HCEC 1CT (cell line): ENCODE results near the gene ZNF70.

ENCODE experiments used
- DNase-seq: peaks from one replicate; pipeline ENCODE4 v3.0.0-alpha.2; 2017

The ZNF70 gene

DNA sequence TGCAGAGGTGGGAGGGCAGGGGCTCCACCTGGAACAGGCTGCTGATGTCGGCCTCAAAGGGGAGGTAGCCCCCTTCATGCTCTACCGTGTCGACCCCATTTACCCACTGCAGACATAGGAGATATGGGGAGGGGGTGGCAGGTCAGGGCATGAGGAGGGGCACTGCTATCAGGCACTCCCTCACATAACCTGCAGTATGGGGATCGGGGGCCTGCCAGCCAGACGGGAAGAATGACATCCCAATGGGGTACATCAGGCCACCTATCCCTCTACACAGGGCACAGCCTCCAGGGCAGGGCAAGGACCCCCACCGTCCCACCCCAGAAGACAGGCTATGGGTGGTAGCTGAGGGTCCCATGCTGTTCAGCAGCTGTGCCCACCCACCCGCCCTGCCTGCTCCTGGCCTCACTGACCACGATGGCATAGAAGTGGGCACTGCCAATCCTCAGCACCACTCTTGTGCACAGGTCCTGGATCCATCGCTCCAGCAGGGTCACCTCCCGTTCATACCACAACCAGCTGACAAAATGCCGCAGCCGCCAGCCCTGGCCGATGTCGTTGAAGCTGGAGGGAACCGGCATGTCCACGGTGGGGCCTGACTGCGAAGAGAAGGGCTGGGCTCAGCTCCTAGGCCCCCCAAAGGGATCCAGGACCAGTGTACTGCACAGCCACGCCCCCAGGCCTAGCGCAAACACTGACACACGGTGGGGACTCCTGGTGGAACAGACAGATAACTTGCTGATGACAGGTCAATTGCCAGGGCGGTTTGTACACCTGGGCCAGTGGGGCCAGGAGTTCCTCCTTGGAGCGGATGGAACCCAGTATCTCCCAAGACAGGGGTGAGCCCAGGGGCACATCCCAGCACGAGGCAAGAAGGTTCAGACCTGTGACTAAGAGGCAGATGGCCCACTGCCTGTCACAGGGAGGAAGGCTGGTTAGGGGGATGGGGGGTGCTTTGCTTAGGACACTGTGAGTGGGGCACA lies 36.0 kb downstream of the ZNF70 start:
- no peak for DNase-seq

DNA sequence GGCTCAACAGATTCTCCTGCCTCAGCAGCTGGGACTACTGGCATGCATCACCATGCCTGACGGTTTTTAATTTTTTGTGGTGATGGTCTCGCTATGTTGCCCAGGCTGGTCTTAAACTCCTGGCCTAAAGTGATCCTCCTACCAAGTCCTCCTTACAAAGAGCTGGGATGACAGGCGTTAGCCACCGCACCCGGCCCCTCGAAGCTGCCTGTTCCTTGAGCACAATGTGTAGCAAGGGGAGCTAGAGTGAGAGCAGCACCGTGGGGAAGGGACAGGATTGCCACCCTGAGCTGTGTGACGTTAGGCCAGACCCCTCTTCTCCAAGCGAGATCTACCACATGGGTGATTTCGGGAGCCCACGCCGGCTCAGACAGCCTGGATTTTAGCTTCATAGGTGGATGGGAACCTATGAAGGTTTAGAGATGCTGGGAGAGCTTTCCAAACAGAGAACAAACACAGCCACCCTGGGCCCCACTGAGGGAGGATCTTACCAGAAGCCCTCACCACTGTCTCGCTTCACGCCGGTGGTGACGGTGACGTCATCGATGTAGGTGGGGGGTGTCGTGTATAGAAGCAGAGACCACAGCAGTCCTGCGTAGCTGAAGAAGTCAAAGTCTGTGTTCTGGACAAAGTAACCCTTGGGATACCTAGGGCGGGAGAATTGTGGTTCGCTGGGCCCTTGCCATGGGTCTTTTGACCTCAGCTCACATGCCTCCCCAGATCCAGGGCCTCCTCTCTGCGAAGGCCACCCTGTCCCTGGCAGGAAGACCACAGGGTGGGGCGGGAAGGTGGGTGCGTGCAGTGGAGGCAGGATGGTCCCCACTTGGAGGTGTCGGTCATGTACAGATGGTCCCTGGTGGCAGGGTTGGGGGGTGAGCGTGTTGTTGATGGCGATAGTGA lies 37.0 kb downstream of the ZNF70 start:
- no peak for DNase-seq

GRCh38 chr22:23712256-23712655 lies 38.7 kb downstream of the ZNF70 start:
- no peak for DNase-seq

DNA sequence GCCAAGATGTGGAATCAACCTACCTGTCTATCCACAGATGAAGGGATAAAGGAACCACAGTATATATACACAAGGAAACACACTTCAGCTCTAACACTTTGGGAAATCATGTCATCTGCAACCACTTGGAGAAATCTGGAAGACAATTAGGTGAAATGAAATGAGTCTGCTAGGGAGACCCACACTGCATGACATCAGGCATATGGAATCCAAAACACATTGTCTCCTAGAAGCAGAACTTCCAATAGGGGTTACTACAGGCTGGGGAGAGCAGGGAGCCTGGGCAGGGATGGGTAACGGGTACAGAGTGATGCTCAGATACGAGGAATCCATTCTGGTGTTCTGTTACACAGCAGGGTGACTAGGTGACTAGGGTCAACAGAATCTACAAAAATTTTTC lies 41.8 kb downstream of the ZNF70 start:
- no peak for DNase-seq

DNA sequence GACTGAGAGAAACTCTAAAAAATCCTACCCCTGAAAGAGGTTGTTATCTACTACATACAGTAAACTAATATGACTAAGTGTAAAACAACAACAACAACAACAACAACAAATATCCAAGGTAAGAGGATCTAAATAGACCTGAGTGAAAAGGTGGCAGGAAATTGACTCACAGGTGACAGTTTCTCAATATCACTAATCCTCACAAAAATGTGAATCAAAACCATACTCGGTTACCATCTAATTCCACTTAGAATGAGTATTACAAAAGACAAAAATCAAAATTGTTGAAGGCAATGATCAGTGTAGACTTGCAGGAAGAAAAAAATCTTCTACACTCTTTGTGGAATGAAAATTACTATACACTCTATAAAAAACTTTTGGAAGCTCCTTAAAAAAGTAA lies 42.6 kb downstream of the ZNF70 start:
- DNase-seq, result no peak

GRCh38 chr22:23705358-23705757 lies 45.6 kb downstream of the ZNF70 start:
- DNase-seq, result no peak

DNA sequence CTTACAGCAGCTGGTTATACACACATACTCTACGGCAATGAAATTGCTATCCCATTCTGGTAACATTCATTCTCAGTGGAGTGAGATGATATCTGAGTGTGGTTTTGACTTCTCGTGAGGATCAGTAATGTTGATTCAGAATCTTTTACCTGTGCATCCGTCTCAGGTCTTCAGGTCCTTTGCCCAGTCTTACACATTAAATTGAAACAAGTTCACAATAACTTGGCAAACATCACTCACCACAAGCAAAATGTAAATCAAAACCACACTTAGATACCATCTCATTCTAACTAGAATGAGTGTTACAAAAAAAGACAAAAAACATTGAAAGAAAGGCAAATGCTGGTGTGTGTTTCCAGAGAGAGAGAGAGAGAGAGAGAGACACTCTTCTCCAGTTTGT lies 46.1 kb downstream of the ZNF70 start:
- DNase-seq, result no peak

GRCh38 chr22:23704062-23704461 lies 46.9 kb downstream of the ZNF70 start:
- no peak for DNase-seq

DNA sequence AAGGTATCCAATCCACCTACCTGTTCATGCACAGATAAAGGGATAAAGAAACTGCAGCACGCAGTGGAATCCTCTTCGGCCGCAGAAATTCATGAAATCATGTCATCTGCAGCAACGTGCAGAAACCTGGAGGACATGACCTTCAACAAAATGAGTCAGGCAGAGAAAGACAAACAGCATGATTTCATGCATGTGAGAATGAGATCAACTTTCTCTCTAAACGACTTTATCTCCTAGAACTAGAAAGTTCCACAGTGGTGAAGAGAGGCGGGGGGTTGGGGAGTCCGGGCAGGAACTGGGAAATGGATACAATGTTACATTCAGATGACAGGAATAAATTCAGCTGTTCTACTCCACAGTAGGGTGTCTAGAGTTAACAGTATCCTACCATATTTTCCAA lies 50.2 kb downstream of the ZNF70 start:
- DNase-seq, result no peak

GRCh38 chr22:23698673-23699235 lies 52.2 kb downstream of the ZNF70 start:
- DNase-seq, result no peak

DNA sequence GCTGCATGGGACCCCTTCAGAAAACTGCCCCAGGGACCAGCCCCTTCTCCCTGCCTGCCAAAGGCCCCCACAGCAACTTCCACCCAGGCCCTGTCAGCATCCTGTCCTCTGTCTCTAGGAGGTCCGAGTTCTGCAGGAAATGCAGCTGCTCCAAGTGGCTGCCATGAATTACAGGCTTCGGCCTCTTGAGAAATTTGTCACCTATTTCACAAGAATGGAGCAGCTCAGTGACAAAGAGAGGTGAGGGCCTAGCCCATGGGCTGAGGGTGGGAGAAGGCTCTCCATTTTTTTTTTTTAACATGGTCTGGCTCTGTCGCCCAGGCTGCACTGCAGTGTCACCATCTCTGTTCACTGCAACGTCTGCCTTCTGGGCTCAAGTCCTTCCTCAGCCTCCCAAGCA lies 52.8 kb downstream of the ZNF70 start:
- DNase-seq, result no peak

DNA sequence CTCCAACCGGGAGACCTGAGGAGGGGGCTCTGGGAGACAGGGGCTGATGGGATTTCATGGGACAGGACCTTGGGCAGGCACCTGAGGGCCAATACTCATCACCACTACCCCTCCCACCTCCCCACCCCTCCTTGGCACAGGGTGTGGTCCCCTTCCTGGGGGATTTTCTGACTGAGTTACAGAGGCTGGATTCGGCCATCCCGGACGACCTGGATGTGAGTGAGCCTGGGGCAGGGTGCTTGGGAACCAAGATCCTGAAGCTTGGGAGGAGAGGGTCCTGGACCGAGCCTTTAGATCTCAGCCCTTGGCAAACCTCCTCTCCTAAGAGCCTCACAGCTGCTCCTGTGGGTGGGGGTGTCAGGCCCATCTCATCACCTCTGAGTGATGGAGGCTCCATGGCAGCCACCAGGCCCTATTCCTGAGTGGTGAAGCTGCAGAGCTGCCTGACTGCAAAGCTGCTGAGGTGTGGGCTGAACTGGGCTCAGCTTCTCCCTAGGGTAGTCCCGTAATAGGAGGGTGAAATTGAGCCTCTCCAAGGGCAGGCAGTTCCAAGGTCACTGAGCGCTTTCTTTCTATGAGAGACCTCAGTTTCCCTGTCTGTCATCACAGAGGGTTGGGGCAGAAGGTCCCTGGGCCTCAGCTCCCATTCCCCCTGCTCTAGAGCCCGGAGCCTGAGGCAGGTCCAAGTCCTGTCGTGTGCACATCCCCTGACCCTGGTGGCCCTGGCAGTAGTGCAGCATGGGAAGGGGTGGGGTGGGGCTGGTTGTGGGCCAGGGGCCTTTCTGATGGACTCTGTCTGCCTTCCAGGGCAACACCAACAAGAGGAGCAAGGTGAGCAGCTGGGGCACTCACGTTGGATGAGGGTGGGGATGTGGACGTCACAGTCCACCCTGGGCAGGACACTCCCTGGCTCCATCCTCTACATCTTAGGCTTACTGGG lies 53.6 kb downstream of the ZNF70 start:
- no peak for DNase-seq

DNA sequence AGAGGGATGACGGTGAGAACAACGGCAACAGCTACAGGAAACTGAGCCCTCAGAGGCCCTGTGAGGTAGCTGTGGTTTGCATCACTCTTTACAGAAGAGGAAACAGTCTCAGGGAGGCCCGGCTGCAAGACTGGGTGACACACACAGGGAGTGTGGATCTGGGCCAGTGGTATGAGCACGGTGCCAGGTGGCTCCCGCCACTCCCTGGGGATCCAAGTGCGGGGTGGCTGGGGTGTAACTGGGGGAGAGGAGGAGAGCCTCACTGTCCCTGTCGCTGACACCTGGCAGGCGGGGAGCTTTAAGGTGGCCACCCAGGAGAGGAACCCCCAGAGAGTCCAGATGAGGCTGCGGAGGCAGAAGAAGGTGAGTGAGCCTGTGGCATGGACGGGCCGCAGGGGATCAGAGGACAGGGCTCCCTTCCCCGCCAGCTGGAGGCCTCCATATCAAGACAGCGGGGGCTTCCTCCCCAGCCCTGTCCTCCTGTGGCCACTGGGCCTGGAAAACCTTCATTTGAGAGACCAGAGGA lies 54.5 kb downstream of the ZNF70 start:
- no peak for DNase-seq

- no peak for DNase-seq
Measured at GRCh38 chr22:23695571-23696325, 55.2 kb downstream of the ZNF70 start.

GRCh38 chr22:23695141-23695540 lies 55.8 kb downstream of the ZNF70 start:
- DNase-seq, result no peak

- no peak for DNase-seq
Measured at GRCh38 chr22:23693979-23694680, 56.8 kb downstream of the ZNF70 start.

GRCh38 chr22:23692598-23693291 lies 58.2 kb downstream of the ZNF70 start:
- DNase-seq, result no peak

GRCh38 chr22:23691748-23692423 lies 59.0 kb downstream of the ZNF70 start:
- DNase-seq, result no peak

DNA sequence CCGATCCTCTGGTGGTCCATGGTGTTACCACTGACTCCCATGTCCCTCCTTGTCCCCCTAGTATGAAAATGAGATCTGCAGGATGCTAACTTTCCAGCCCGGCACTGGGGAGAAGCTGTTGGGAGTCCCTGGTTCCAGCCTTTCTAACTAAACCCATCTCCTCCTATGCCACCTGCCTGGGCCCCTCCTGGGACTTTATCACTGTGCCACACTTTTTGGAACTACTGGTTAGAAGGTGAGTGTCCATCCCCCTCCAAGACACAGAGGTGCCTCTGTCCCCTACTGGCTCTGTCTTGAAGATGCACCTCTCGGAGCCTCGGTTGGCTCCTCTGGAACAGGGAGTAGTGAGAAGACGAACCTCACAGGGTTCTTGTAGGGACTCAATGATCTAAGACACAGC lies 60.2 kb downstream of the ZNF70 start, which contains the start of gene RGL4:
Gene RGL4 (plus strand): TSS at position 301 of the 400 bp plus-strand sequence. CDS start 1,018 bp downstream, outside the sequence.
- no peak for DNase-seq
